ENCODE results near the gene TFF1. TPM values are rescaled to one million over a fixed set of nuclear protein-coding genes. Genes with fewer than 3 reads are reported as not detected.
A peak's percentile ranks its signal among the peaks of the same experiment; 100 is the strongest.

Gene TFF1
- total RNA-seq, 2 donors from 2014 or later = not detected

DNA sequence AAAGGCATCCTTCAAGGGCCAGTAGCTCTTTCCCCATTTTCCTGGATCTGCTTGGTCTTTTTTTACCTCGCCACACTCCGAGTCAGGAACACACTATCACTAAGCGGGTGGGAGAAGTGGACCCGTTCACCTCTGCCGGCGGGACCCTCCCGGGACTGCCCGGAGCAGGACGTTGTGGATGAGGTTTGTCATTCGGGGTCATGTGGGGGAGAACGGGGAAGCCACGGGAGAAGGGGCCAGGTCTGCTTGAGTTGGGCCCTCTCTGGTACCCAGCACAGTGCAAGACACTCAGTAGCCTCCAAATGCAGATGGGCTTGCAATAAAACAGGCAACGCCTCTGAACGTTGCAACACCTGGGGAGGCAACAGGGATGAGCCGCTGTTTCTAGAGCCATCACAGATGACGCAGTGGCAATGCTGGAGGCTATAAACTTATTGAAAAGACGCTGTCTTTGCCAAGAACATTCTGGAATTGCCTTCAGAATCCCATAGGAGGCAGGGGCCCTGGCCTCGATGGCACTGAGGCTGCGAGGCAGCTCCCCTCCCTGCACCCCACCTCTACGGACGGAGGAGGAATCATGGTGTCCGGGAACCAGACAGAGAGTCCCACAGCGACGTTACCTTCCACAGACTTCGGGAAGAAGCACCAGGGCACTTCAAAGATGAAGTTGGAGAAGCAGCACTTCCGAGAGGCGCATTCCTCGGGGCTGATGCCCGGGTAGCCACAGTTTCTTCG is 19.3 kb downstream of the TFF1 start:
- H3K4me3 Mint-ChIP-seq = no peak overlapping the region
- ATAC-seq (no peak), DNase-seq (ENCODE audit: low spot score) (no peak)
- H3K9me3 Mint-ChIP-seq = no peaks in the 10 kb centered on the region
- H3K36me3 Mint-ChIP-seq = no peaks in the 10 kb centered on the region
- H3K27ac Mint-ChIP-seq = no peak overlapping the region
- peaks cover 0 to 6% of the 10 kb centered on the region in 2 donors for H3K27me3 Mint-ChIP-seq
- no peaks in the 10 kb centered on the region for H3K4me1 Mint-ChIP-seq (ENCODE audit: low read depth in 2 of 2)

DNA sequence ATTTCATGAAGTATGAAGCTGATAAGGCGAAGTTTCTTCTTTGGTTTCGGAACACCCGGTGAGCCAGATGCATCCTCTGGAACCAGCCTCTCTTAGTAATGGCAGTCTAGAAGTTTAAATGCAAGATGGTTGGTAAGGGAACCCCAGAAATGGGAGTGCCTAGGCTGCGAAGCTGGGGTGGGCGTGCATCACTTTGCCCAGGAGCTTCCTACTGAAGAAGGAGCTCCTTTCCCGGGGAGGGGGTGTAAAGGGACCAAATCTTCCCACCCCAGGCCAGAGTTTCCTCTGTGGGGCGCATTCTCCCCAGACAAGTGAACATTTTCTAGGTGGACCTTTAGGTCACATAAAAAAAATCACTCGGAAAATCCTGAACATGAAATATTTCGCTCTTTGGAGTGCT is 19.9 kb downstream of the TFF1 start:
- no peaks in the 10 kb centered on the region for H3K9me3 Mint-ChIP-seq
- no peak overlapping the region for H3K4me3 Mint-ChIP-seq
- ATAC-seq (no peak), DNase-seq (ENCODE audit: low spot score) (no peak)
- no peak overlapping the region for H3K27ac Mint-ChIP-seq
- H3K4me1 Mint-ChIP-seq (ENCODE audit: low read depth in 2 of 2) = no peaks in the 10 kb centered on the region
- peaks cover 0 to 4% of the 10 kb centered on the region in 2 donors for H3K27me3 Mint-ChIP-seq
- no peaks in the 10 kb centered on the region for H3K36me3 Mint-ChIP-seq

DNA sequence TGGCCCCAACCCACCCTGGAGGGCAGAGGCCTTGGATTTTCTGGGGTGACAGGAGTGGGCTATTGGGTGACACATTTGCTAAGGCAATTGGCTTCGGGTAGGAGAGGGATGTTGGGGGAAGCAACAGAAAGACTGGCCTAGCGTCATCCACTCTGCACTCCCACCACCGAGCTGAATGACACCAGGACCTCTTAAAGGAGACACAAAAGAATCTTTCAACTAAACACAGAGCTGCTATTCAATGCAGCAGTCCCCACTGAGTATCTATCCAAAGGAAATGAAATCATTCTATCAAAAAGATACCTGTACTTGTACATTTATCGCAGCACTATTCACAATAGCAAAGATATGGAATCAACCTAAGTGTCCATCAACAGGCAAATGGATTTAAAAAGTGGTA is 21.7 kb downstream of the TFF1 start:
- Mint-ChIP-seq H3K27me3 (peaks cover 0 to 6% of the 10 kb centered on the region in 2 donors), H3K4me1 (ENCODE audit: low read depth in 2 of 2) (no peaks in the 10 kb centered on the region), H3K4me3 (no peak overlapping the region), H3K27ac (no peak overlapping the region), H3K36me3 (no peaks in the 10 kb centered on the region), H3K9me3 (no peaks in the 10 kb centered on the region)
- DNase-seq (ENCODE audit: low spot score) (no peak), ATAC-seq (no peak)

DNA sequence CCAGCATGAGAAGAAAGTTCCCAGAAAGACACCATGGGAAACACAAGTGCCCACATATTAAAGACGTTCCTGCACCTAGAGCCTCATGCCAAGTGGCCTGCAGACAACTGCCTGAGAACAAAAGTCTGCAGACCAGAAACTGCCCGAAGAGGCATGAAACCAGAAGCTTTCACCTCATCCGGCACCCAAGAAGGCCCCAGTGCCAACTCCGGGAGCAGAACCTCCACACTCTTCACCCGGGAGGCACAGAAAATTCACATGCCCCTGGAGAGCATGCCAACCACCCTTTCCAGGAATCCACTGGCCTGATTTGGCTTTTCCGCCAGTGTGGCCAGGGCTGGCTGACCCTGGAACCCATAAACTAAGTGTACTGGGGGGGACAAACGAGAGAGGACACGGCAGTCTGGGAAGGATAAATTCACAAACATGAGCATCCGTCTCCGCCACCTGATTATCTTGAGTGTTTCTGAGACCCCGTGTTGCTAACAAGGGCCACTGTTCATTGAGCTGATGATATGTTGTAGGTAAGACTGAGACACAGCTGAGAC is 22.3 kb downstream of the TFF1 start:
- Mint-ChIP-seq H3K27ac (no peak overlapping the region), H3K4me3 (no peak overlapping the region), H3K4me1 (ENCODE audit: low read depth in 2 of 2) (peaks cover 0 to 4% of the 10 kb centered on the region in 2 donors), H3K27me3 (peaks cover 0 to 8% of the 10 kb centered on the region in 2 donors), H3K9me3 (no peaks in the 10 kb centered on the region), H3K36me3 (no peaks in the 10 kb centered on the region)
- DNase-seq (ENCODE audit: low spot score) (no peak), ATAC-seq (no peak)

DNA sequence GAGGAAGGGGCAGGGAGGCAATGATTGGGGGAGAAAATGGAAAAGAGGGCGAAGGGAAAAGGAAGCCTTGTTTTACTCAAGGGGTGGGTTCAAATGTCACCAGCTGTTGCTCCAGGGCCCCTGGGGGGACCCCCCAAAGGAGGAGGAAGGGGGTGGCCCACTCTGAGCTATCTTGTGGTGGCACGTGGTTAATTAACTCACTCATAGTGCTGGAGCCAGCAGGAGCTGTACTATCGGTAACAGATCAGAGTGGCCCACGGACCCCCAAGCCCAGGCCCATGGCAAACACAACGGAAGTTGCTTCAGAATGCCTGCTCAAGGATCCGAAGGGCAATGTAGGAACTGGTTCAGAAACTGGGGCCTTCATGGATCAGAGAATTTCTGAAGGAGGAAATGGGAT is 22.8 kb downstream of the TFF1 start:
- H3K27me3 Mint-ChIP-seq = peaks cover 0 to 10% of the 10 kb centered on the region in 2 donors
- H3K4me1 Mint-ChIP-seq (ENCODE audit: low read depth in 2 of 2) = peaks cover 0 to 5% of the 10 kb centered on the region in 2 donors
- H3K4me3 Mint-ChIP-seq = no peak overlapping the region
- H3K36me3 Mint-ChIP-seq = no peaks in the 10 kb centered on the region
- H3K27ac Mint-ChIP-seq = no peak overlapping the region
- no peak for DNase-seq (ENCODE audit: low spot score)
- no peak for ATAC-seq
- no peaks in the 10 kb centered on the region for H3K9me3 Mint-ChIP-seq

DNA sequence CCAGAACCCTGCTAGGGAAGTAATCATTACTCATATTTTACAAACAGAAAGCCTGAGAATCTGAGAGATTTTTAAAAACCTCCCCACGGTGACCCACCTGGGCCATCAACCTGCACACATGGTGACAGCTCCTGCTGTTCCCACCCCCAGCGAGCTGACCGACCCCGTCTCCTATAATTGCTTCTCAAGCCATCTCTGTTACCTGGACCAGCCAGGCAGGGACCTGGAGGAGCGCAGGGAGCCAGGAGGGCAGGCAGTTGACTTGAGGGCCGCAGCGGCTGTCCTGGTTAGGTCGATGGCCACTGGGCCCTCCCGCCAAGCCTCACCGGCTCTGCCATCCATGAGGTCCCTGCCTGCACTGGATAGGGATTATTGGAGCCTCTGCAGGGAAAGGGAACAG is 23.2 kb downstream of the TFF1 start:
- H3K27ac Mint-ChIP-seq = no peak overlapping the region
- no peak overlapping the region for H3K4me3 Mint-ChIP-seq
- ATAC-seq (no peak), DNase-seq (ENCODE audit: low spot score) (no peak)
- H3K9me3 Mint-ChIP-seq = no peaks in the 10 kb centered on the region
- H3K36me3 Mint-ChIP-seq = no peaks in the 10 kb centered on the region
- peaks cover 0 to 5% of the 10 kb centered on the region in 2 donors for H3K4me1 Mint-ChIP-seq (ENCODE audit: low read depth in 2 of 2)
- H3K27me3 Mint-ChIP-seq = peaks cover 0 to 9% of the 10 kb centered on the region in 2 donors

DNA sequence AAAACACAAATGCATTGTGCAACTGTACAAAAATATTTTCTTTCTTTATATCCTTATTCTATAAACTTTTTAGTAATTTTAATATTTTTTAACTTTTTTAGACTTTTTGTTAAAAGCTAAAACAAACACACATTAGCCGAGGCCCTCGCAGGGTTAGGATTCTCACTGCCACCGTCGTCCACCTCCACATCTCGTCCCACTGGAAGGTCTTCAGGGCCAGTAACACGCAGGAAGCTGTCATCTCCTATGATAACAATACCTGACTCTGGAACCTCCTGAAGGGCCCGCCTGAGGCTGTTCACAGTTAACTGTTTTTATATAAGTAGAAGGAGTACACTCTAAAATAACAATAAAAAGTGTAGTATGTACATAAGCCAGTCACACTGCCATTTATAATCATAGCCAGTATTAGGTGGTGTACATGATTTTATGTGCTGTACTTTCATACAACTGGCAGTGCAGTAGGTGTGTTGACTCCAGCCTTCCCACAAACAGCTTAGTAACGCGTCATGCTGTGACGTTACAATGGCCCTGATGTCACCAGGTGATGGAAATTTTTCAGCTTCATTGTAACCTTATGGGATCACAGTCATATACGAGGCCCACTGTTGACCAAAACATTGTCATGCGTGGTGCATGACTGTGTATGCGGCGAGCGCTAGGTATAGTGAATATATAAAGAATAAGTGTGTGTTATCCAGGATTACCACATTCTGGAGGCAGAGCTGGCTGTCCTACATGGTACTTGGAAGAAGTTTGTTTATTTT is 24.4 kb downstream of the TFF1 start:
- H3K4me3 Mint-ChIP-seq = no peak overlapping the region
- no peaks in the 10 kb centered on the region for H3K9me3 Mint-ChIP-seq
- peaks cover 11 to 17% of the 10 kb centered on the region in 2 donors for H3K27me3 Mint-ChIP-seq

DNA sequence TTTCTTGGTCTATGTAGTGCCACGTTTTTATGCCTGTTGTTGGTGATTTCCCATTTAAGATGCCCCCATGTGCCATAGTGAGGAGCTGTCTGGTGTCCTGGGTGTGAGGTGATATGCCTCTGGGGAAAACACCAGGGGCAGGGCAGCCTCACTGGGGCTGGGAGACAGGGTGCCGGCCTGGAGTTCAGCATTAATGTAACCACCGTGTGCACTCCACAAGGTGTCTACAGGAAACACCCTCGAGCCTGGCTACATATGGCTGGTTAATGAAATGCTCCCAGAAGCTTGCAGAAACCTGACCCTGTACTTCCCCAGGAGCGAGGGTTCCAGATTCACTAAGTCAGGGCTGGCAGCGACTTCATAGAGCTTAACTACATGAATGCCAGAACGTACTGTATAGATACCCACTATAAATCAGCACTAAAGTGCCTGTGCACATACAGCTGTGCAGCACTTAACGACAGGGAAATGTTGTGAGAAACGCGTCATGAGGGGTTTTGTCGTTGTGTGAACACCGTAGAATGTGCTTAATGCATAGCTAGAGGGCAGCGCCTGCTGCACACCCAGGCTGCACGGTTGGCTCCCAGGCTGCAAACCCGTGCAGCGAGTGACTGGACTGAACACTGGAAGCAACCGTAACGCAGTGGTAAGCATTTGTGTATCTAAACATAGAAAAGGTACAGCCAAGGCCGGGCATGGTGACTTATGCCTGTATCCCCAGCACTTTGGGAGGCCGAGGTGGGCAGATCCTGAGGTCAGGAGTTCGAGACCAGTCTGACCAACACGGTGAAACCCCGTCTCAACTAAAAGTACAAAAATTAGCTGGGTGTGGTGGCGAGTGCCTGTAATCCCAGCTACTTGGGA is 25.9 kb downstream of the TFF1 start:
- H3K27ac Mint-ChIP-seq = no peak overlapping the region
- peaks cover 6 to 9% of the 10 kb centered on the region in 2 donors for H3K4me1 Mint-ChIP-seq (ENCODE audit: low read depth in 2 of 2)
- H3K27me3 Mint-ChIP-seq = peaks cover 20 to 26% of the 10 kb centered on the region in 2 donors
- DNase-seq (ENCODE audit: low spot score) (no peak), ATAC-seq (no peak)
- H3K9me3 Mint-ChIP-seq = no peaks in the 10 kb centered on the region
- no peak overlapping the region for H3K4me3 Mint-ChIP-seq
- no peaks in the 10 kb centered on the region for H3K36me3 Mint-ChIP-seq

More for the DNA sequence above, 24.4 kb downstream of the TFF1 start:
- no peak overlapping the region for H3K27ac Mint-ChIP-seq
- no peak for ATAC-seq
- H3K36me3 Mint-ChIP-seq = no peaks in the 10 kb centered on the region
- DNase-seq (ENCODE audit: low spot score) = no peak
- peaks cover 6 to 9% of the 10 kb centered on the region in 2 donors for H3K4me1 Mint-ChIP-seq (ENCODE audit: low read depth in 2 of 2)

DNA sequence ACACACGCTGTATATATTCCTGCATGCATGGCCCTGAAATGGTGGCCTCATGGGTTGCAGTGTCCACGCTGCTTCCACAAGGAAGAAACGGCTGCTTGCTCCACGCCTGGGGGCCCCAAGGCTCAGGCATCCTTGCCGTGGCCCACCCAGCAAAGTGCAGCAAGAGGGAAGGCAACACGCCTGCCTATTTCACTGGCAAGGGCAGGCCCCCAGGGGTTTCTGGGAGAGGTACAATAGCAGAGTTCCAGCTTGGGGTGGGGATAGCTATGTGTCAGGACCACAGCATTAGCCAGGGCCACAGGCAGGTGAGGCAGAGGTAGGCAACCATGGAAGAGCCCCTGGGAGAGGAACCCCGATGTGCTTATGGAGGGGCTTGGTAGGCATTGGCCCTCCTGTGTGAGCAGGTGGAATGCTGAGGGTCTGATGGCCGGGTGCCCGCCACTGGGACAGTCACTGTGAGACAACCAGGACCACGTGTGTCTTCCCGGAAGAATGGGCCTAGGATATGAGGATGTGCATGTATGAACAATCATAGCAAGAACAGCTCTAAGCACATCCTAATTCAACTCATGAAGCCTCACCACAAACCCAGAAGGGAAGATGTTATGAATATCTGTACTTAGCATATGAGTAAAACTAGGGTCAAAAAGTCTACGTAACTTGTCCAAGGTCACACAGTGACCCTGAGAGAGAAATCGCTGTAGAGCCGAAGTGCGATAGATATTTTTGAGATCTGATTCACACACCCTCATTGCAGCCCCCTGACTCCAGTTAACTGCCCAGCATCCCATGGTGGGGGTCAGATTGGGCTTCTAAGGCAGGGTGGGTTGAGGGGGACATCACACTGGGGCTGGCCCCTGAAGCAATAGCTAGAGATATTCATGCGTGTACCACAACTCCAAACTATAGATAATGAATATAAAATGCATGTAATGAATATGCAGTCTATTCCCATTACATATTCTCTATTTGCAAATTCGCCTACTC is 27.3 kb downstream of the TFF1 start:
- Mint-ChIP-seq H3K36me3 (no peaks in the 10 kb centered on the region), H3K27ac (peak overlapping the region in 1 of 2 donors; percentile 40), H3K27me3 (peaks cover 22 to 34% of the 10 kb centered on the region in 2 donors), H3K4me1 (ENCODE audit: low read depth in 2 of 2) (peaks cover 6 to 9% of the 10 kb centered on the region in 2 donors), H3K9me3 (no peaks in the 10 kb centered on the region), H3K4me3 (peak overlapping the region; percentile 62)
- DNase-seq (ENCODE audit: low spot score) (no peak), ATAC-seq (peak; percentile 61 to 86)

DNA sequence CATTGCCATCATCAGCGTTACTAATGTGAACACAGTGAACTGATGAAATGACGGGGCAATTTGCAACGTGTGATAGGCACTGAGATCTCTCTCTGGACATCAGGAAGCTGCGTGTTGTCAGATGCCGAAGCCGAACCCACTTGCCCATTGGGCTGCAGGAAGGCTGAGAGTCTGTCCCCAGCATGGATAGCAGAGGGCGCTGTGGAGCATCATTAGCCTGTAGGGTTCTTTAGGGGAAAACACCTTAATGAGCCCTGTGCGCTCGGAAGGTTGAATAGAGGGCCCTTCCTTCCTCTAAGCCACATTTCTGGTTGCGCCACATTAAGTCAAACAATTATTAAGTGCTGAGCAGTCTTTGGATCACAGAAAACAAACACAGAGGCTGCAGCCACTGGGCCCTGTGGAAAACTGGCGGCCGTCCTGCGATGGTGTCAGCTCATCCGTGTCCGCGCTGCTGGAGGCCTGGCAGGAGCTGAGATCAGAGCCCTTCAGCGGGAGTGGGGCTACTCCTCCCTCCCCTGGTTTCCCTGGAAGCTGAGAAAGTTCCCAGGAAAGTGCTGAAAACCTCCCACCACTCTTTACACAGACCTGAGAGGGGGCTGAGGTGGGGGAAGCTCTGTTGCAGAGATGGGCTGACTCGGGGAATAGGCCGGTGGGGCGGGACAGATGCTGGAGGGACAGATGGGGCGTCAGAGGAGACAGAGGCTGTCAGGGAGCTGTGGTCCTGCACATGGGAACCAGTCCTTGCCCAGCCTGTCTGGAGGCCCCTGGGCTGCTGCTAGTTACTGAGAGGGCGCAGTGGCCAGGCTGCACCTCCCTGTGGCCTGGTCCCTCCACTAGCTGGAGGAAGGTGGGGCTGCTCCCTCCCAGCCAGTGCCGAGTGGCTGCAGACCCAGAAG is 28.3 kb downstream of the TFF1 start:
- H3K27ac Mint-ChIP-seq = peak overlapping the region in 1 of 2 donors; percentile 40
- peaks cover 6 to 9% of the 10 kb centered on the region in 2 donors for H3K4me1 Mint-ChIP-seq (ENCODE audit: low read depth in 2 of 2)
- no peak overlapping the region for H3K4me3 Mint-ChIP-seq
- H3K27me3 Mint-ChIP-seq = peaks cover 26 to 39% of the 10 kb centered on the region in 2 donors
- H3K9me3 Mint-ChIP-seq = no peaks in the 10 kb centered on the region
- ATAC-seq = peak; percentile 45 to 87
- no peaks in the 10 kb centered on the region for H3K36me3 Mint-ChIP-seq
- peak; percentile 83 for DNase-seq (ENCODE audit: low spot score)

DNA sequence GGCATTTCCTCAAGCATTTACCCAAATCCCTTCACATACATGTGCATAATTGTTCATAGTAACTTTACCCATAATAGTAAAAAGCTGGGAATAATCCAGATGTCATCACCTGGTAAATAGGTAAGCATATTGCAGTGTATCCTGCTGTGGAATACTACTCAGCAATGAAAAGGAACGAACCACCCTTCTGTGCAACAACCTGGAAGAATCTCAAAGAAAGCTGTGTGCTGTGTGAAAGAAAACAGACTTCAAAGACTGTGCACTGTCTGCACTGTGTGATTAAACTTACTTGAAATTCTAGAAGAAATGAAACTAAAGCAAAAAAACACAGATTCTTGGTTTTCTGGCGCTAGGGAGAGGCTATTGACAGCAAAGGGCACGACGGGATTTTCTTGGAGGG is 29.1 kb downstream of the TFF1 start:
- ATAC-seq (no peak), DNase-seq (ENCODE audit: low spot score) (no peak)
- no peaks in the 10 kb centered on the region for H3K36me3 Mint-ChIP-seq
- H3K4me1 Mint-ChIP-seq (ENCODE audit: low read depth in 2 of 2) = peaks cover 6 to 9% of the 10 kb centered on the region in 2 donors
- no peak overlapping the region for H3K4me3 Mint-ChIP-seq
- H3K27ac Mint-ChIP-seq = peak overlapping the region in 1 of 2 donors; percentile 40
- no peaks in the 10 kb centered on the region for H3K9me3 Mint-ChIP-seq
- H3K27me3 Mint-ChIP-seq = peaks cover 32 to 39% of the 10 kb centered on the region in 2 donors

DNA sequence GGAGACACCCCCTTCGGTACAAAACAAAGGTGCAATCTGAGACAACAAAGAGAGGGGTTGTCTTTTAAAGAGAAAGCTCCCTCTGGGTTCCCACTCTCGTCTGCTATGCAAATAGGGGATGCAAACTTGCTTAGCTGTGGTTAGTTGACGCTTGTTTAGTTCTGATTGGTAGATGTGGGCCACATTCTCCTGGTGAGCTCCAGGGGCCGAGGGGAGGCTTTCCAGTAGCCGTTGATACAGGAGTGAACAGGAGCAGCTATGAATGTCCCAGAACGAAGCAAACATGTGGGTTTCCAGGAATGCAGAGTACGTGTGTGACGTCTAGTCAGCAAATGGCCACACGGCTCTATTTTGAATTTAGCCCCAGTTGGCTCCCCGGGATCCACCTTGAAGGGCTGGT is 30.3 kb downstream of the TFF1 start:
- DNase-seq (ENCODE audit: low spot score) (no peak), ATAC-seq (no peak)
- peaks cover 40 to 41% of the 10 kb centered on the region in 2 donors for H3K27me3 Mint-ChIP-seq
- H3K27ac Mint-ChIP-seq = no peak overlapping the region
- H3K9me3 Mint-ChIP-seq = no peaks in the 10 kb centered on the region
- peaks cover 6 to 9% of the 10 kb centered on the region in 2 donors for H3K4me1 Mint-ChIP-seq (ENCODE audit: low read depth in 2 of 2)
- peaks cover 9% of the 10 kb centered on the region for H3K36me3 Mint-ChIP-seq
- no peak overlapping the region for H3K4me3 Mint-ChIP-seq
